HPDE6-E6E7 (cell line): ENCODE results near the gene KCNAB1.

Source experiments
- DNase-seq: peaks from one replicate; pipeline ENCODE4 v3.0.0; 2011; ENCODE audit warnings: missing footprints; ENCODE audit errors: extremely low spot score

Gene KCNAB1

GRCh38 chr3:156316076-156316475 is 195.7 kb downstream of the KCNAB1 start:
- no peak for DNase-seq

GRCh38 chr3:156317462-156318074 is 197.2 kb downstream of the KCNAB1 start:
- peak; percentile 40 for DNase-seq

GRCh38 chr3:156321945-156322344 is 201.6 kb downstream of the KCNAB1 start:
- DNase-seq = no peak

DNA sequence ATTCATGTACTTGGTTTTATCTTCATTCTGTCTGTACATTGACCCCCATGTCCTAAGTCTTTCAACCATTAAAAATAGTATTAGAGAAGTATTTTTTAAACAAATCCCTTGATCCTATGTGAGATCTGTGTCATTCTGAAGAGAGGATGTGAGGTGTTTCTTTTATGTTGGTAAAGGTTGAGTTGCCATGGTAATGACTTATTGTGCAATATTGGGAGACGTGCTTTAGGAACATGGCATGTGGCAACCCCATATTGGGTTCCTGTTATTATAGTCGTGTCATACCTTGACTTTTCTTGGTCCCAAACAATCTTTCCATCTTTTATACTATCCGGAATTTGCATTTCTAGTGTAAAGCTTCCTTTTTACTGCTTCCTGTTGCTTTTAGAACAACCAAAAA is 203.1 kb downstream of the KCNAB1 start:
- DNase-seq = peak; percentile 13

- DNase-seq = no peak
Measured at GRCh38 chr3:156330415-156330814, 210.0 kb downstream of the KCNAB1 start.

- no peak for DNase-seq
Measured at GRCh38 chr3:156332304-156332703, 211.9 kb downstream of the KCNAB1 start.

DNA sequence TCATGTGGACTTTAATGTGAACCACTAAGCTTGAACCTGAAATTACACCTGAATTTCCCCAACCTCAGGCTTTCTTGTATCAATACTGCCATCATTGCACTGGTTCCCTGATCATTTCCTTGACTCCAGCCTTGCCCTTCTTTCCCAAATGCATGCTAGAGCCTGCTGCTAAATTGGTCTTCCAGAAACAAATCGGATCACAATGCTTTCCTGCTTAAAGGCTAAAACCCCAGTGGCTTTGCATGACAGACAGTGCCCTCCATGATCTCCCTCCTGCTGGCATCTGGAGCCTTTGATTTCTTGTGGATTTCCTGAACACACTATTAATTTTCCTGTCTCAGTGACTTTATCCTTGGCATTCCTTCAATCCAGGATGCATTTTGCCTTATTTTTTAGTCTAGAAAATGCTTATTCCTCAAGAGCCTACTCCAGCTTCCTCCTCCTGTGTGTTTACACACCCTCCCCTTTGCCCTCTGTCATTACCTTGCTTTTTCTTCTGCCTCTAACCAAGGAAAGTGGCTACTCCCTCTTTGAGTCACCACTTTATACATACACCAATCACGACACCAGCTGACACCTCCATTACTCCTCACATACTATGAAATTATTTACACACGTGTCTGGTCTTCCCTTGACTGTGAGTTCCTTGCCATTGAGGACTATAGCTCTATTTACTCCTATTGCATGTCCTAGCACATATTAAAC is 214.6 kb downstream of the KCNAB1 start:
- DNase-seq = peak; percentile 15

GRCh38 chr3:156339491-156339890 is 219.1 kb downstream of the KCNAB1 start:
- DNase-seq = no peak

GRCh38 chr3:156341332-156341731 is 221.0 kb downstream of the KCNAB1 start:
- no peak for DNase-seq

- DNase-seq = no peak
Measured at GRCh38 chr3:156341831-156342416, 221.5 kb downstream of the KCNAB1 start.

GRCh38 chr3:156344215-156344614 is 223.8 kb downstream of the KCNAB1 start:
- no peak for DNase-seq

DNA sequence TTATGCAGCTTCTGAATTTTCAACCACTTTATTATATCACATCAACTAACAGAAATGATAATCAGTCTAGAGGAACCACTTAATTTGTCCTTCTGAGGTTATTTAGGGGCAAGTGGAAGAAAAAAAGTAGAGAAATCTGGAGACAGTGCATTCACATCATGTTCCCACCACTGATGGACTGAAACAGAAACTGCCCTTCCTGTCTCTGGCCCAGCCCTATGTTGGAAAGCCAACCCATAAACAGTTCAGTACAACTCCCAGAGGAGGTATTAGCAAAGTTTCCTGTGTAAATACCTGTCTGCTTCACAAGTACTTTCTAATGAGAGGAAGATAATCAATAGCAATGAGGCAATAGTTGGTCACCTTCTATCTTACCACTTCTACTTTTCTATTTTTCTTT is 228.7 kb downstream of the KCNAB1 start:
- no peak for DNase-seq

GRCh38 chr3:156349978-156350377 is 229.6 kb downstream of the KCNAB1 start:
- DNase-seq = no peak

- no peak for DNase-seq
Measured at GRCh38 chr3:156350781-156351180, 230.4 kb downstream of the KCNAB1 start.

DNA sequence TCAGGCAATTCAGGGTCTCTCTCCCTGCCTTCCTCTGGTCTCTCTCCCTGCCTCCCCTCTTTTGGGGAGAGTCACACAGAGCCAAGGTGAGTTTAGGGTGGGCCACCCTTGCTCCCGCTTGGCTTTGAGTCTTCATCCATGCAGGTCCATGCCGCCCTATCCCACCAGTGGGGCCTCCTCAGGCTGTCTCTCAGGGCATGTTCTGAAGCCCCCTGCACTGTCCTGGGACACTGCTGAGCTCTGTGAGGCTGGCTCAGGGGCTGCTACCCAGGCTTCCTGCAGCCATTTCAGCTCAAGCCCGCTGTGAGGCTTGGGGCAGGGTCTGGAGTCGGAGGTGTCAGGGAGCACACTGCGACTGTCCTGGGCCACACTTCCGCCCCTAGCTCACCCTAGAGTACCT is 231.4 kb downstream of the KCNAB1 start:
- DNase-seq = no peak

GRCh38 chr3:156352728-156353127 is 232.3 kb downstream of the KCNAB1 start:
- no peak for DNase-seq

- DNase-seq = no peak
Measured at GRCh38 chr3:156353563-156353962, 233.2 kb downstream of the KCNAB1 start.

DNA sequence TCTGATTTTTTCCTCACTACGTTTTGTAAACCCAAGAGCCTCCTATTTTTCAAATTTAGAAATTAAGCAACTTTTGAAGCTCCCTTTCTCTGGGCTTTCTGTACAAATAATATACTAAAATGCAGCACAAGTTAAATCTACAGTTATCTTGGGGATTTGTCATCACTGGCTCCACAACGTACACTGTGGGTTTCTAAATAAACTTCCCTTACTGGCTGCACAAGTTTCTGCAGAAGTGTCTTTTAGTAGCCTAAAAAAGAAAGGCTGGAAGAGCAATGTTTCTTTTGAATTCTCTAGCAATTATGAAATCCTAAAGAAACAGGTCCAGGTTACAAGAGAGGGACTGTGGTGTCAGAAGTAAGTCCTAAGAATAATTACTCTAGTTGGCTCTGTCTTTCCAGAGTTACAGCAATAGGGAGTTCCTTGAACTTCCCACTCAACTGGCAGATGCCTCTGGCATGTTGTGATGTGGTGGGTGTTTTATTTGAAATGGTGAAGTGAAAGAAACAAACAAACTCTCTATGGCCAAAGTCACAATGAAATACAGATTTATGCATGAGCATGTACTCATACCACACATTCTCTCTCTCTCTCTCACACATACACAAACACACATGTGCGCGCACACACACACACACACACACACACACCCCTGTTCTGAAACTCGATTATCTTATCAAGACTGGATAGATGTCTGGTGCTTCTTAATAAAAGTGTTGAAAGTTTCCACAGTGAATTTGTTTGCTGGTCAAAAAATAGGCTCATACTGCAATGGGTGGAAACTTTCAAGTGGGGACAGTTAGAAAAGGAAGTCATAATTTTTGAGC is 236.4 kb downstream of the KCNAB1 start:
- DNase-seq = no peak

- DNase-seq = no peak
Measured at GRCh38 chr3:156358232-156358631, 237.9 kb downstream of the KCNAB1 start.

DNA sequence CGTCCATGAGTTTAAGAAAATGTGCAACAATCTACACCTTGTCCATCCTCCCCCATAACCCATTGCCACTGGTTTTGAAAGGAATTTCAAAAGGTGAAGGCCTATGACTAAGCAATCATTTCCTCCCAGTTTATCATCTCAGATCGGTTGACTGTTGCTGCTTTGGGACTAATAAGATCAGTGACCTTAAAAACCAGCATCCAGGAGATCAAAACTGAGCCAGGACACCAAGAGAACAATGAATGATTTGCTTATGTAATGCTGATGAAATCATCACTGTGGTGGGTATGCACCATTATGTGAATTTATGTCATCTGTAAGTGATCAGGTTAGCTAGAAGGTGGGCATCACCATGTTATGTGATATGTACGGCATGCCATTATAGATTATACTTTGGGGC is 239.0 kb downstream of the KCNAB1 start:
- DNase-seq = no peak

DNA sequence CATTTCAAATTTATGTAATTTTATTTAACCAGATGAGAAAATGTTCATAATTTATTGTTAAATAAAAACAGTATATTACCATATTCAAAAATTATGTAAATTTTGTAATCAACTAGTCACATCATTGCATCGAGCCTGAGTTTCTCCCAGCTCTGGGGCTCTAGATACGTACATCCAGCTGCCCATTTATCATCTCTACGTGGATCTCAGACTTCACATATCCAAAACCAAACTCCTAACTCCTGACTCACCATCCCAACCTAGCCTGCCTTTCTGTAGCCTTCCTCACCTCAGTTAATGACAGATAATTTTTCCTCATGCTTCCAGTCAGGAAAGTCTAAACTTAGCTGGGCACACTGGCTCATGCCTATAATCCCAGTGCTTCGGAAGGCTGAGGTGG is 239.7 kb downstream of the KCNAB1 start:
- no peak for DNase-seq

DNA sequence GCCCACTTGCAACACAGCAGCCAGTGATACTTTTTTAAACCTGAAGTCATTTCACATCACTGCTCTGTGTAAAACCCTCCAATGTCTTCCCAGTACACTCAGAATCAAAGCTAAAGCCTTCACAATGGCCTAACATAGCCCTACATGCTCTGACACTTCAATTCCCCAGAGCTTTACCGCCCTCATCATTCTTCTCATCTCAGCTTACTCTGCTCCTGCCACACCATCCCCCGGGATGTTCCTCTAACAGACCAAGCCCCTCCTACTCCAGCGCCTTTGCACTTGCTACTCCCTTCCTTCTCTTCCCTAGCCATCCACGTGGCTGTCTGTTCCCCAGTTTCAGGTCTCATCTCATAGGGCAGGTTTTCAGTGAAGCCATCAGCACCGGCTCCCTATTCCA is 240.6 kb downstream of the KCNAB1 start:
- no peak for DNase-seq
